Large intestine (tissue), 3 donors: ENCODE data around the gene RAB11FIP4. TPM values are rescaled to one million over a fixed set of nuclear protein-coding genes. Genes with fewer than 3 reads are reported as not detected.

Source experiments
- DNase-seq, 2 donors: peaks; one replicate each; pipeline versions ENCODE4 v3.0.0 to v3.0.0-alpha.2; 2013
- H3K27ac ChIP-seq: one replicate; pipeline ENCODE4 v1.5.1; 2013; ENCODE audit warnings: low read length
- H3K27me3 ChIP-seq: 2 replicates; pipeline ENCODE4 v1.6.1; 2013; ENCODE audit warnings: low read length; ENCODE audit not compliant: control insufficient read depth, insufficient read depth
- H3K36me3 ChIP-seq: 2 replicates; pipeline ENCODE4 v1.6.1; 2013; ENCODE audit warnings: low read length; ENCODE audit not compliant: control insufficient read depth, insufficient read depth
- H3K4me1 ChIP-seq: one replicate; pipeline ENCODE4 v1.6.1; 2013; ENCODE audit warnings: low read length; ENCODE audit not compliant: control insufficient read depth, insufficient read depth
- H3K4me3 ChIP-seq: one replicate; pipeline ENCODE4 v1.5.1; 2013; ENCODE audit warnings: low read length
- H3K9me3 ChIP-seq: one replicate; pipeline ENCODE4 v1.6.1; 2013; ENCODE audit warnings: mild to moderate bottlenecking, low read depth, low read length, moderate library complexity; ENCODE audit not compliant: control insufficient read depth
- WGBS: methylation state at CpG from one replicate; pipeline ENCODE4 v1.1.5; 2013; ENCODE audit warnings: low lambda C conversion rate; ENCODE audit not compliant: insufficient coverage; 5-methylcytosine and 5-hydroxymethylcytosine counted together
- polyA plus RNA-seq: library from polyadenylated mRNA; unstranded; fragments of 120-200 nt; gene quantifications from one replicate; pipeline ENCODE4 v1.2.1, GENCODE V29; 2013

RAB11FIP4 gene
- polyA plus RNA-seq, 1 donor, result 18.8 TPM

DNA sequence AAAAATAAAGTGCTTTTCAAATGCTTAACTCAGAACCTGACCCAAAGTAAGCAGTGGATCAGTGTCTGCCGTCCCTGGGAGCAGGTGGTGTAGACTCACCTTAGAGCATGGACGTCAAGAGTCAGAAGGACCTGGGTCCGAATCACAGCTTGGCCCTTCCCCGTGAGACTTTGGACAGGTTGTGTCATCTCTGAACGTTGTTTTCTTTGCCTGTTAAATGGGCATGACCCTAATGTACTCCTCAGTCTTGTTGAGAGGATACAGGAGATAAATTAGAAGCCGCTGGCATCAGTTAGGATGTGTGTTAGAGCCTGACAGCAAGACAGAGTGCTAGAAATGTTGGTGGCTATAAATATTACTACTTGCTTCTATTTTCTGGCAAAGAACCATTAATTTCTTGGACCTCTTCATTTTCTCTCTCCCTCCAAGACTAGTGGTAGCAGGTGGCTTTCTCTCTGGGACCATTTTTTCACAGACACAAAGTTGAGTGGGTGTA, 68.8 kb downstream of the RAB11FIP4 start:
- DNase-seq, result no peak
- H3K4me3 ChIP-seq, result no peak overlapping the region
- no peaks in the 10 kb centered on the region for H3K27me3 ChIP-seq
- 75% methylated on average over 1 of the region's 6 CpGs for WGBS
- H3K9me3 ChIP-seq, result peaks cover 6% of the 10 kb centered on the region
- no peaks in the 10 kb centered on the region for H3K36me3 ChIP-seq
- no peak overlapping the region for H3K27ac ChIP-seq
- no peaks in the 10 kb centered on the region for H3K4me1 ChIP-seq

DNA sequence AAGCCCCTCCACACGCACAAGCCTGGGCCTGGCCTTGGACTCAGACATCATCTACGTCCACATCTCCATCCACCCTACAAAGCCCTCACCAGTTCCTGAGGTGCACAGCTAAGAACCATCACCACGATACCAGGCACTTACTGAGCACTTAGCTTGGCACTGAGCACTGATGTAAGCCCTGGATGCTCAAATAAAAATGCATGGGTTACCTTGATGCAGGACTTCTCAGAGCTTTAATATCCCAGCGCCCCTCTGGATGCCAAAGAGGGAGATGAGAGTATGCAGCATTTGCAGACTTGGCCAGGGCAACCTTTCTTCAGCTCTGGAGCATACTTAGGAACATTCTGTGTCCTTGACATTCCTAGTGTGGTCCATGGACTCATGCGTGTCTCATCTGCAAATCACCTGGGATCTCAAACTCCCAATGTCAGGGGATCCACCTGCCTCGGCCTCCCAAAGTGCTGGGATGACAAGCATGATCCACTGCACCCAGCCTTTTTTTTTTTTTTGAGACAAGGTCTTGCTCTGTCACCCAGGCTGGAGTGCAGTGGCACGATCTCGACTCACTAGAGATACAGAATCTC, 69.8 kb downstream of the RAB11FIP4 start:
- Histone ChIP-seq H3K4me3 (no peak overlapping the region), H3K9me3 (peaks cover 6% of the 10 kb centered on the region), H3K27ac (no peak overlapping the region), H3K36me3 (no peaks in the 10 kb centered on the region), H3K4me1 (no peaks in the 10 kb centered on the region), H3K27me3 (no peaks in the 10 kb centered on the region)
- WGBS, result no CpG with 5 or more reads among the region's 8 CpGs
- DNase-seq, result no peak

DNA sequence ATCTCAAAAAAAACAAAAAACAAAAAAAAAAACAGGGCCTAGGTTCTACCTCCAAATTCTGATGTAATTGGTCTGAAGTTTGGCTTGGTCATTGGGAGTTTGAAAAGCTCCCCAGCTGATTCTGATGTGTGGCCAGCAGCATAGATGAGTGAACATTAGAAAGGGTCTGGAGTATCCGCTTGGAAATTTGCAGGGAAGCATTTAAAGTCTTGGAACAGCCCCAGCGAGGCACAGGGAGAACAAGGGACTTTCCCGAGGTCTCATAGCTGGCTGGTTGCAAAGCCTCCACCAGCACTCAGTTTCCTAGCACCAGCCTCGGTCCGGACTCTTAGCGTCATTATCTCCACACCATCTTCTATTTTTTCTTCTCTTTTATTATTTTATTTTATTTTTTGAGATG, 70.8 kb downstream of the RAB11FIP4 start:
- Histone ChIP-seq H3K27me3 (no peaks in the 10 kb centered on the region), H3K4me1 (no peaks in the 10 kb centered on the region), H3K9me3 (peaks cover 5% of the 10 kb centered on the region), H3K36me3 (no peaks in the 10 kb centered on the region), H3K4me3 (no peak overlapping the region), H3K27ac (no peak overlapping the region)
- 90% methylated on average over 3 of the region's 6 CpGs for WGBS
- no peak for DNase-seq

DNA sequence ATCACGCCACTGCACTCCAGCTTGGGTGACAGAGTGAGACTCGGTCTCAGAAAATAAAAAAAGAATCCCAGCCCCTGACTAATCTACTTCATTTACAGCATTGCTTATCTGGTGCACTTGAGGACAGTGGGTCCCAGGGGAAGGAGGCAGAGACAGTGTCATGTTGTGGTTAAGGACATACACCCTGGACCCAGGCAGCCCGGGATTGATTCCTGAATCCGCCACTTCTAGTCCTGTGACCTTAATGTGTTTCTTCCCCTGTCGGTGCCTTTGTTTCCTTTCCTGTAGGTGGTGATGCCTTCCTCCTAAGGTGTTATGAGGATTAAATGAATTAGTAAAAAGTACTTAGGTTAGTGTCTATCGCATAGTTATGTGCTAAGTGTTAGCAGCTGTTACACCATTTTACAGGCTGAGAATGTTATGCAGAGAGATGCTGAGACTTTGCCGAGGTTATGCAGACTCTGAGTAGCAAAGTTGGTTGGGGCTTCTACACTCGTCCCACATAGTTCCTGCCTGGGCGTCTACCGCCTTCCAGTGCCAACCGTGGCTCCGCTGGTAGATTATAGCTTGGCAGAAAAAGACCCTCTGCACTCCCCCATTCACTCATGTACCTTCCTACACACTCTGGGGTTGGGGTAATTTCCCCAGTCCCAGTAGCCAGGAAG, 74.8 kb downstream of the RAB11FIP4 start:
- no peak for DNase-seq
- Histone ChIP-seq H3K27ac (no peak overlapping the region), H3K9me3 (no peaks in the 10 kb centered on the region), H3K4me3 (no peak overlapping the region), H3K27me3 (no peaks in the 10 kb centered on the region), H3K4me1 (no peaks in the 10 kb centered on the region), H3K36me3 (no peaks in the 10 kb centered on the region)
- no CpG with 5 or more reads among the region's 12 CpGs for WGBS

DNA sequence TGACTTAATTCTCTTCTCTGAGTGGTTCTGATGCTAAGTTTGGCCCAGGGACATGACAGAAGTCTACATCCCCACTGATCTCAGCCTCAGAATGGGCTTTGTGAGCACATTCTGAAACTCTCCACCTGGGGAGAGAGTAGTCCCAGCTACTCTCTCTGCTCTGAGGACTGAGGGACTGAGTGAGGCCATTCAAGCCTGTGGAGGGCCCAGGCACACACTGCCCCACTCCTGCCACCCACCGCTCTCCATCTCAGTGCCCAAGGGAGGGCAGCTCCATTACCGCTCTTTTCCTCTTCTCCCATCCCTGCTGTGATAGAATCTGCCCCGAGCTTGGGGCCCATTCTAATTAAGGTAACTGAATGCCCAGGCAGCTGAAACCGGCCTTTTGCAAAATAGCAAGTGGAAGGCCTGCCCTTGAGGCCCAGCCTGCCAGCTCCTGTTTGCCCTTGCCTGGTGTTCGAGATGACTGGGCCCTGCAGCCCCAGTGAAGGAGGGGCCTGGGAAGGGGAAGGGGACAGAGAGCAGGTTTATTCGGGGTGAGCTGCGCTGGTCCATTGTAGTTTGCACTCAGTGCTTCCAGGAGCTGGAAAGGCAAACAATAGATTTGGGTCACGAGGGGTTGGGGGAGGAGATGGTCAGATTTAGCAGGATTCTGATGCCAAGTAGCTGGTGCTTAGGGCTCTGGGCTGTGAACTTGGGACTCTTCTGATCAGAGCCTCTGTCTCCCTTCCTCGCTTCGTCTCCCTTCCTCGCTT, 76.2 kb downstream of the RAB11FIP4 start:
- Histone ChIP-seq H3K27ac (no peak overlapping the region), H3K36me3 (no peaks in the 10 kb centered on the region), H3K4me1 (no peaks in the 10 kb centered on the region), H3K4me3 (no peak overlapping the region), H3K27me3 (no peaks in the 10 kb centered on the region), H3K9me3 (no peaks in the 10 kb centered on the region)
- DNase-seq, result peak in 1 of 2 donors; percentile 13
- no CpG with 5 or more reads among the region's 11 CpGs for WGBS

DNA sequence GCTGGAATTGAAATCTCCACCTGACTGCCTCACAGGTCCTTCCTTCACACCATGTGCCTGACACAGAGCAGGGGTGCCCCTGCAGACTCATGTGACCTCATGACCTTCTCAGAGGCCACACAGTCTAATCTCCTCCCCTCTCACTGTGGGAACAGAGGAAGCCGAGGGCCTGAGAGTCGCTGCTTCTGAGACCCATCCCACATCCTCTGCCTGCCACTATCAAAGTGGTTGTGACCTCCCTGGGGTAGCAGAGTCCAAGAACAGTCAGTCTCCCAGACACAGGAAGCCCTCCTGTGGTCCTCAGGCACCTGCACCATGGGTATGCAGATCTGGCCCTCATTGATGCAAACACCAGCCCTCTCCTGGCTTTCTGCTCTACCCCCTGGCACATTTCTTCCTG, 78.5 kb downstream of the RAB11FIP4 start:
- H3K4me3 ChIP-seq, result no peak overlapping the region
- no peaks in the 10 kb centered on the region for H3K36me3 ChIP-seq
- no peaks in the 10 kb centered on the region for H3K27me3 ChIP-seq
- no peak overlapping the region for H3K27ac ChIP-seq
- no peaks in the 10 kb centered on the region for H3K4me1 ChIP-seq
- no CpG with 5 or more reads among the region's 2 CpGs for WGBS
- H3K9me3 ChIP-seq, result no peaks in the 10 kb centered on the region
- DNase-seq, result no peak

DNA sequence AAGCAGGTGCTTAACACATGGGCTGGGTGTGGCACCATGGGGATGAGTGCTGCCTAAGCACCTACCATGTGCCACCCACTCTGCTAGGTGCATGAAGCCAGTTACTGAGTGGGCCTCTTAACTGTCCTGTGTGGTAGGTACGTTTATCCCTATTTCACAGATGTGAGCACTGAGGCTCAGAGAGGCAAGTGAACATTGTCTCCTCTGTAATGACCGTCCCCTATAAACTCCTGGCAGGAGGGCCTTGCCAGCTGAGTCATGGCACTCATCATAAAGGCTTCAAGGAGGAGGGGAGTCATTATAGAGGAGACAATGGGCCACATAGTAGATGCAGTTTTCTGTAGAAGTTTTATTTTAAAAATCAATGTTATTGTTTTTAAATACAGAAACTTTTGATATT, 79.1 kb downstream of the RAB11FIP4 start:
- Histone ChIP-seq H3K4me1 (no peaks in the 10 kb centered on the region), H3K27ac (no peak overlapping the region), H3K4me3 (no peak overlapping the region), H3K9me3 (no peaks in the 10 kb centered on the region), H3K36me3 (no peaks in the 10 kb centered on the region), H3K27me3 (no peaks in the 10 kb centered on the region)
- DNase-seq, result no peak
- WGBS, result no CpG with 5 or more reads among the region's 2 CpGs

DNA sequence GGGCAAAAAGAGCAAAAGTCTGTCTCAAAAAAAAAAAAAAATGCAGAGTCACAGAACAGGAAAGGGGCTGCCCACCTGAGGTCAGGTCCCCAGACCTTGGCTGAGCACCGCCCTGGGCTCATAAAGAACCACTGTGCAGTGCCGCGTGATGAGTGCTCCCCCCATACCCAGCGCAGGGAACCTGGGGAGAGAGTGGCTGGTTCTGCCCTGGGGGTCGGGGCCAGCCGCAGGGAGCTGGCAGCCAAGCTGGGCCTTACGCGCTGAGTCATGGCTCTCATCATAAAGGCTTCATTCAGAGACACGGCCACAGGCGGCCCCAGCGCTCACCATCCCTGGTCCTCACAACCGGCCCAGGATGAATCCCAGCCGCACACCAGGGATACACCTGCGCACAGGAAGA, 80.7 kb downstream of the RAB11FIP4 start:
- no peaks in the 10 kb centered on the region for H3K4me1 ChIP-seq
- H3K27ac ChIP-seq, result no peak overlapping the region
- WGBS, result no CpG with 5 or more reads among the region's 14 CpGs
- no peaks in the 10 kb centered on the region for H3K27me3 ChIP-seq
- DNase-seq, result no peak
- H3K36me3 ChIP-seq, result no peaks in the 10 kb centered on the region
- H3K9me3 ChIP-seq, result no peaks in the 10 kb centered on the region
- H3K4me3 ChIP-seq, result no peak overlapping the region

DNA sequence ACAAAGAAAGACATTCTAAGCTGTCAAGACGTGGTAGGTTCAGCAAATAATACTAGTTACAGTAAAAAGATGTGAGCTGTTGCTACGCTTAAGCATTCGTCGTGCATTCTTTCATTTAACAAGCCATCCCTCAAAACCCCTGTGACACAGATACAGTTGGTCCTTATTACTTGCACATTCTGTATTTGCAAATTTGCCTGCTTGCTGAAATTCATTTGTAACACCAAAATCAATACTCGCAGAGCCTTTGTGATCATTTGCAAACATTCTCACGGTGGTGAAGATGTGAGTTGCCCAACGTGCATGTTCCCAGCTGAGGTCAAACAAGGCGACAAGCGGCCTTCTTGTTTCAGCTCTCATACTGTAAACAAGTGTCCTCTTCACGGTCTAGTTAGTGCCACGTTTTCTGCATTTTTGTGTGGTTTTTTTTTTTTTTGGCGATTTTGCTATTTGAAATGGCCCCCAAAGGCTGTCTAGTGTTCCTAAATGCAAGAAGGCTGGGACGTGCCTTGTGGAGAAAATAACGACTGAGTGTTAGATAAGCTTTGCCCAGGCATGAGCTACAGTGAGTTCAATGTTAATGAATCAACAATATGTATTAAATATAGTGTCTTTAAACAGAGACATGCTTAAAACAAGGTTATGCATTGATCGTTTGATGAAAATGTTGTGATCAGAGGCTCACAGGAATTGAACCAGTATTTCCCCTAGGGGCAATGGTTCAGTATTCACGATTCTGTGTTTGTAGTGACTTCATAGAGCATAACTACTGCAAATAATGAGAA, 84.1 kb downstream of the RAB11FIP4 start:
- H3K27ac ChIP-seq, result no peak overlapping the region
- DNase-seq, result no peak
- H3K36me3 ChIP-seq, result no peaks in the 10 kb centered on the region
- 80% methylated on average over 6 of the region's 16 CpGs for WGBS
- H3K27me3 ChIP-seq, result no peaks in the 10 kb centered on the region
- H3K4me1 ChIP-seq, result no peaks in the 10 kb centered on the region
- no peaks in the 10 kb centered on the region for H3K9me3 ChIP-seq
- H3K4me3 ChIP-seq, result no peak overlapping the region
